OCI-LY3 (cell line): ENCODE measurements around the gene MMAA.

Experiments
- H2AFZ ChIP-seq: fragments of 200-600, 300-600 bp; shearing (Covaris generic); 2 replicates; pipeline ENCODE4 v1.6.0; 2014; ENCODE audit warnings: antibody characterized with exemption, low read depth, low read length
- H3K27ac ChIP-seq: fragments of 200-600, 300-600 bp; sonication (generic); 2 replicates; pipeline ENCODE4 v1.5.1; 2014; ENCODE audit warnings: mild to moderate bottlenecking, low read length, moderate library complexity, mixed read lengths
- H3K27me3 ChIP-seq: fragments of 200-600, 300-600 bp; sonication (generic); 2 replicates; pipeline ENCODE4 v1.6.1; 2014; ENCODE audit warnings: low read depth, low read length, mixed read lengths
- H3K36me3 ChIP-seq: fragments of 200-600, 300-600 bp; sonication (generic); replicated peaks from 2 replicates; pipeline ENCODE3; 2014; ENCODE audit warnings: low read depth, low read length, mixed read lengths
- H3K4me1 ChIP-seq: fragments of 300-600, 200-600 bp; sonication (generic); 2 replicates; pipeline ENCODE4 v1.6.1; 2014; ENCODE audit warnings: low read length, mixed read lengths
- H3K4me2 ChIP-seq: fragments of 200-600, 300-600 bp; sonication (generic); 2 replicates; pipeline ENCODE4 v1.6.1; 2014; ENCODE audit warnings: low read length, mixed read lengths
- H3K4me3 ChIP-seq: fragments of 300-600, 200-600 bp; sonication (generic); 2 replicates; pipeline ENCODE4 v1.5.1; 2014; ENCODE audit warnings: antibody characterized with exemption, mild to moderate bottlenecking, low read length, moderate library complexity
- H3K79me2 ChIP-seq: fragments of 300-600, 200-600 bp; shearing (Covaris generic); 2 replicates; pipeline ENCODE4 v1.6.1; 2014; ENCODE audit warnings: mild to moderate bottlenecking, low read length, mixed read lengths
- H3K9ac ChIP-seq: fragments of 300-600, 200-600 bp; shearing (Covaris generic); 2 replicates; pipeline ENCODE4 v1.6.0; 2014; ENCODE audit warnings: mild to moderate bottlenecking, low read length, moderate library complexity
- H3K9me3 ChIP-seq: fragments of 200-600, 300-600 bp; shearing (Covaris generic); 2 replicates; pipeline ENCODE4 v1.6.1; 2014; ENCODE audit warnings: low read length, mixed read lengths; ENCODE audit not compliant: insufficient read depth
- H4K20me1 ChIP-seq: fragments of 200-600, 300-600 bp; sonication (generic); 2 replicates; pipeline ENCODE4 v1.6.1; 2016; ENCODE audit warnings: low read length, mixed read lengths; ENCODE audit not compliant: insufficient read depth
- EZH2phosphoT487 ChIP-seq: fragments of 200-600 bp; shearing (Covaris generic); IDR thresholded peaks from 2 replicates; pipeline ENCODE4 v1.6.1; 2018; ENCODE audit warnings: antibody characterized with exemption, mixed run types, low read depth
- TF ChIP-seq, protein P1 (sequence below): fragments of 200-600, 300-600 bp; sonication (generic); IDR thresholded peaks from 2 replicates; pipeline ENCODE4 v1.5.1; 2014; ENCODE audit warnings: antibody characterized with exemption, low read length, low read depth

The MMAA gene

DNA sequence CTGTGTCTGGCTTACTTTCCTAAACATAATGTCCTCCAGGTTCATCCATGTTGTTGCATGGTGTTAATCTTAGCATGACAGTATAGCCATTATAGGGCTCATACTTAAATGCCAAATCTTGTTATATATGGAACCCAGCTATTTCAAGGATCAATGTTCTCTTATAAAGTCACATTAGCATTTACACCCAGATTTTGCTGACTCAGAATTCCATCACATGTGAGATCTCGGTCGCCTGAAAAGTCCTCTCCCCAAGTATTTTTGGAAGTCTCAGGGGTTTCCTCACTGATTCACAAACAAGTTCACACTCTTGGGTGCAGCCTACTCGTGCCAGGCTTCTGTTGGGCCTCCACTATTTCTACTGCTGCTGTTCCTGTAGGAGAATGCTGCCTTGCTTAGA, 40.9 kb downstream of the MMAA start:
- TF ChIP-seq, protein P1, sequence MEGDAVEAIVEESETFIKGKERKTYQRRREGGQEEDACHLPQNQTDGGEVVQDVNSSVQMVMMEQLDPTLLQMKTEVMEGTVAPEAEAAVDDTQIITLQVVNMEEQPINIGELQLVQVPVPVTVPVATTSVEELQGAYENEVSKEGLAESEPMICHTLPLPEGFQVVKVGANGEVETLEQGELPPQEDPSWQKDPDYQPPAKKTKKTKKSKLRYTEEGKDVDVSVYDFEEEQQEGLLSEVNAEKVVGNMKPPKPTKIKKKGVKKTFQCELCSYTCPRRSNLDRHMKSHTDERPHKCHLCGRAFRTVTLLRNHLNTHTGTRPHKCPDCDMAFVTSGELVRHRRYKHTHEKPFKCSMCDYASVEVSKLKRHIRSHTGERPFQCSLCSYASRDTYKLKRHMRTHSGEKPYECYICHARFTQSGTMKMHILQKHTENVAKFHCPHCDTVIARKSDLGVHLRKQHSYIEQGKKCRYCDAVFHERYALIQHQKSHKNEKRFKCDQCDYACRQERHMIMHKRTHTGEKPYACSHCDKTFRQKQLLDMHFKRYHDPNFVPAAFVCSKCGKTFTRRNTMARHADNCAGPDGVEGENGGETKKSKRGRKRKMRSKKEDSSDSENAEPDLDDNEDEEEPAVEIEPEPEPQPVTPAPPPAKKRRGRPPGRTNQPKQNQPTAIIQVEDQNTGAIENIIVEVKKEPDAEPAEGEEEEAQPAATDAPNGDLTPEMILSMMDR = no peak
- no peak for TF ChIP-seq EZH2phosphoT487
- Histone ChIP-seq H2AFZ (no peak overlapping the region), H3K4me2 (no peak overlapping the region), H3K79me2 (no peaks in the 10 kb centered on the region), H3K4me3 (no peak overlapping the region), H3K4me1 (no peaks in the 10 kb centered on the region), H3K27me3 (no peaks in the 10 kb centered on the region), H3K36me3 (peaks cover 20% of the 10 kb centered on the region), H3K9me3 (no peaks in the 10 kb centered on the region), H3K9ac (no peak overlapping the region), H3K27ac (no peak overlapping the region), H4K20me1 (no peaks in the 10 kb centered on the region)

DNA sequence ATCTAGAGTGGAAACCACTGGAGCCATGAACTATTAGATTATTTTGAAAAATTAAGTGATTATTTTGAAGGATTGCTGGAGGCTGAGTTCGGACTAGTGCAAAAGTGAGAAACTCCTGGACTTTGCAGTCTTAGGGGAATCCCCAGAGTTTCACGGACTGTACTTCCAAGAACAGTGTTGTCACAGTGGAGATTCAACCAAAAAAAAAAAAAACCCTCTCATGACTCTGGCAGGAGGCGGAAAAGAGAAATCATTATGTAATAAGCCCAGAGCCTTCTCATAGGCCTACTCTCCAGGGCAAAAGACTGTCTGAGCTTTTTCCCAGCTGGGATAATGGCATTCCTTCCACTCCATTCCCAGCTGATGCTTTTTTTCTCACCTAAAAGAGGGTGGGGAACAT, 44.0 kb downstream of the MMAA start:
- Histone ChIP-seq H3K4me3 (no peak overlapping the region), H3K9ac (no peak overlapping the region), H4K20me1 (no peaks in the 10 kb centered on the region), H3K27ac (no peak overlapping the region), H3K36me3 (peaks cover 3% of the 10 kb centered on the region), H3K4me1 (no peaks in the 10 kb centered on the region), H3K9me3 (no peaks in the 10 kb centered on the region), H3K4me2 (no peak overlapping the region), H3K79me2 (no peaks in the 10 kb centered on the region), H3K27me3 (no peaks in the 10 kb centered on the region), H2AFZ (no peak overlapping the region)
- no peak for TF ChIP-seq EZH2phosphoT487
- TF ChIP-seq, protein P1 = no peak

DNA sequence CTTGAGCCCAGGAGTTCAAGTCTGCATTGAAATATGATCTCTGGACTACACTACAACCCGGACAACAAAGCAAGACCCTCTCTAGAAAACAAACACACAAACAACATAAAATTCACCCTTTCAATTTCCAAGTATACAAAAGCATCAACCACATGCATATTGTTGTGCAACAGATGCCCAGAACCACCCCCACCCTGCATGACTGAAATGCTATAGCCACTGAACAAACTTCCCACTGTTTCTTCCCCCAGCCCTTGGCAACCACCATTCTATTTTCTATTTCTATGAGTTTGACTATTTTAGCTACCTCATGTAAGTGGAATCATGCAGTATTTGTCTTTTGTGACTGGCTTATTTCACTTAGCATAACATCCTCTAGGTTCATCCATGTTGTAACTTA, 46.6 kb downstream of the MMAA start:
- Histone ChIP-seq H3K27ac (no peak overlapping the region), H3K9ac (no peak overlapping the region)
- no peak for TF ChIP-seq EZH2phosphoT487
- TF ChIP-seq, protein P1 = no peak

DNA sequence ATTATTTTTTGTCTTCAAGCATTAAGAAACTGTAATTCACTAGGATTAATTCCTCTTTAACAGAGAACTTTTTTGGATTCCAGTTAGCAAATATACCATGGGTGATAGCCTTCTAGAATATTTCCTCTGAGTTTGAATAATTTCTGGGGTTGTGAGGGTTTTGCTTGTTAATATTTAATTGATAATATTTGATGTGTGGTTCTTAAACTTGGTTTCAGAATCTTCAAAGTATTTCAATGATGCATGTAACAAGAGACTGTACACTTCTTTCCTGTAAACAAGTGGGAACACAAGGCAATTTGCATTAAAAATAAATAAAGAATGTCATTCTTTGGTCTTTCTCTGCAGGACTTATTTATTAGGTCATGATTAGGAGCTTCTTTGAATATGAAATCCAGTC, 51.2 kb downstream of the MMAA start:
- Histone ChIP-seq H3K27ac (no peak overlapping the region), H3K27me3 (no peaks in the 10 kb centered on the region), H3K79me2 (no peaks in the 10 kb centered on the region), H2AFZ (no peak overlapping the region), H3K36me3 (no peaks in the 10 kb centered on the region), H3K9me3 (no peaks in the 10 kb centered on the region), H3K4me3 (no peak overlapping the region), H3K9ac (no peak overlapping the region), H3K4me1 (no peaks in the 10 kb centered on the region), H4K20me1 (no peaks in the 10 kb centered on the region), H3K4me2 (no peak overlapping the region)
- no peak for TF ChIP-seq EZH2phosphoT487
- TF ChIP-seq, protein P1 = no peak

More for the DNA sequence above, 46.6 kb downstream of the MMAA start:
- no peaks in the 10 kb centered on the region for H3K9me3 ChIP-seq
- H3K4me3 ChIP-seq = no peak overlapping the region
- no peak overlapping the region for H2AFZ ChIP-seq
- H3K79me2 ChIP-seq = no peaks in the 10 kb centered on the region
- H3K27me3 ChIP-seq = no peaks in the 10 kb centered on the region
- no peaks in the 10 kb centered on the region for H4K20me1 ChIP-seq
- no peaks in the 10 kb centered on the region for H3K36me3 ChIP-seq
- no peak overlapping the region for H3K4me2 ChIP-seq
- H3K4me1 ChIP-seq = no peaks in the 10 kb centered on the region
